HG03103 (cell line): ENCODE data around the gene C14orf132.

Experiments used
- ATAC-seq: cut with Tn5 transposase; IDR thresholded peaks from one replicate; pipeline ENCODE4 v1.9.1; 2021; ENCODE audit warnings: low read depth; ENCODE audit not compliant: unreplicated experiment

Gene C14orf132

GRCh38 chr14:96096639-96097610 lies 57.8 kb downstream of the C14orf132 start:
- ATAC-seq: no peak

GRCh38 chr14:96097752-96098151 lies 58.6 kb downstream of the C14orf132 start:
- ATAC-seq: no peak

GRCh38 chr14:96098309-96098998 lies 59.3 kb downstream of the C14orf132 start:
- ATAC-seq: no peak

GRCh38 chr14:96098999-96099335 lies 59.8 kb downstream of the C14orf132 start:
- ATAC-seq: no peak

GRCh38 chr14:96100161-96101064 lies 61.3 kb downstream of the C14orf132 start:
- ATAC-seq: no peak

GRCh38 chr14:96102081-96102856 lies 63.1 kb downstream of the C14orf132 start:
- ATAC-seq: no peak

- no peak for ATAC-seq
Observed at GRCh38 chr14:96103075-96103474, 63.9 kb downstream of the C14orf132 start.

- ATAC-seq: no peak
Observed at GRCh38 chr14:96103560-96104460, 64.6 kb downstream of the C14orf132 start.

GRCh38 chr14:96104469-96105057 lies 65.4 kb downstream of the C14orf132 start:
- ATAC-seq: no peak

GRCh38 chr14:96105089-96105925 lies 66.1 kb downstream of the C14orf132 start:
- no peak for ATAC-seq

- ATAC-seq: no peak
Observed at GRCh38 chr14:96105926-96106441, 66.8 kb downstream of the C14orf132 start.

GRCh38 chr14:96106891-96107290 lies 67.7 kb downstream of the C14orf132 start:
- ATAC-seq: no peak

- no peak for ATAC-seq
Observed at GRCh38 chr14:96108061-96108795, 69.1 kb downstream of the C14orf132 start.

GRCh38 chr14:96108911-96109310 lies 69.7 kb downstream of the C14orf132 start:
- no peak for ATAC-seq

GRCh38 chr14:96109596-96110355 lies 70.6 kb downstream of the C14orf132 start:
- no peak for ATAC-seq

GRCh38 chr14:96112032-96112431 lies 72.9 kb downstream of the C14orf132 start:
- no peak for ATAC-seq
